Measurements from ENCODE around the gene AXIN1. TPM values are rescaled to one million over a fixed set of nuclear protein-coding genes. Genes with fewer than 3 reads are reported as not detected.

The AXIN1 gene
- total and polyA plus RNA-seq, 2 of the 8 experiments (the other 6 are each of a cell fraction or from before 2014, with no cell fraction given): 12.5 to 41.9 TPM

- no peak for TF ChIP-seq RXRA (IDR thresholded peaks at IDR 0.05; ENCODE audit: insufficient read depth, low read depth, low read length)
- no peak for TF ChIP-seq SIX5 (IDR thresholded peaks at IDR 0.05; ENCODE audit: low read depth, low read length)
- no peak for TF ChIP-seq SRF (IDR thresholded peaks at IDR 0.05; ENCODE audit: low read depth, low read length)
Measured at GRCh38 chr16:392450-393030, 40.0 kb upstream of the AXIN1 start (continued).
